ENCODE results near the gene POLR1D. TPM values are rescaled to one million over a fixed set of nuclear protein-coding genes. Genes with fewer than 3 reads are reported as not detected.
A peak's percentile ranks its signal among the peaks of the same experiment; 100 is the strongest.

Gene POLR1D
- total RNA-seq, 1 donor: 93.7 TPM

DNA sequence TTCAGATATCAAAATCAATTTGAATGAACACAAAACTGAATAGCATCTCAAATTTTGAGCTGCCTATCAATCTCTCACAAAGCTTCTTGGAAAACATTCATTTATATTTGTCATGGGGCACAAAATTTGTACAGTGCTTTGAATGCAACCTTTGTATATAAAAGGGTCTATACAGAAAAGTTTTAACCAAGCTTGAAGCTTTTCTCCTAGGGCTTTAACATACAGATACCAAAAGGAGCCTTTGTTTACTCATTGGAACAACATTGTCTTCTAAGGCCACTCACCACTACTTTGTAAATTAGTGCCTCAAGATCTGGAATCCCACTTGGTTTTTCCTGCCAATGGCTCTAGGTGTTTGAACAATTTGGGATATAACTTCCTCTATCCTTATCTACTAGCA, 22.6 kb upstream of the POLR1D start:
- TF ChIP-seq, protein P1, sequence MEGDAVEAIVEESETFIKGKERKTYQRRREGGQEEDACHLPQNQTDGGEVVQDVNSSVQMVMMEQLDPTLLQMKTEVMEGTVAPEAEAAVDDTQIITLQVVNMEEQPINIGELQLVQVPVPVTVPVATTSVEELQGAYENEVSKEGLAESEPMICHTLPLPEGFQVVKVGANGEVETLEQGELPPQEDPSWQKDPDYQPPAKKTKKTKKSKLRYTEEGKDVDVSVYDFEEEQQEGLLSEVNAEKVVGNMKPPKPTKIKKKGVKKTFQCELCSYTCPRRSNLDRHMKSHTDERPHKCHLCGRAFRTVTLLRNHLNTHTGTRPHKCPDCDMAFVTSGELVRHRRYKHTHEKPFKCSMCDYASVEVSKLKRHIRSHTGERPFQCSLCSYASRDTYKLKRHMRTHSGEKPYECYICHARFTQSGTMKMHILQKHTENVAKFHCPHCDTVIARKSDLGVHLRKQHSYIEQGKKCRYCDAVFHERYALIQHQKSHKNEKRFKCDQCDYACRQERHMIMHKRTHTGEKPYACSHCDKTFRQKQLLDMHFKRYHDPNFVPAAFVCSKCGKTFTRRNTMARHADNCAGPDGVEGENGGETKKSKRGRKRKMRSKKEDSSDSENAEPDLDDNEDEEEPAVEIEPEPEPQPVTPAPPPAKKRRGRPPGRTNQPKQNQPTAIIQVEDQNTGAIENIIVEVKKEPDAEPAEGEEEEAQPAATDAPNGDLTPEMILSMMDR (IDR thresholded peaks at IDR 0.05; ENCODE audit: extremely low read depth, low read depth, low read length): no peak
- no peaks in the 10 kb centered on the region for H3K27me3 ChIP-seq (ENCODE audit: insufficient read depth, low read length)
- H3K27ac ChIP-seq (ENCODE audit: low read depth, low read length): peak overlapping the region; percentile 17
- H4K20me1 ChIP-seq (ENCODE audit: insufficient read depth, low read length): no peaks in the 10 kb centered on the region
- H3K79me2 ChIP-seq (ENCODE audit: insufficient read depth, low read length): peaks cover 53% of the 10 kb centered on the region
- DNase-seq (ENCODE audit: insufficient read length, low spot score, missing footprints): no peak
- no peaks in the 10 kb centered on the region for H3K9me3 ChIP-seq (ENCODE audit: low read depth, low read length)
- no peak overlapping the region for H2AFZ ChIP-seq (ENCODE audit: low read length)
- H3K4me1 ChIP-seq (ENCODE audit: insufficient read depth, low read length): peaks cover 15% of the 10 kb centered on the region
- H3K4me3 ChIP-seq (ENCODE audit: insufficient read depth, low read length): no peak overlapping the region
- no peaks in the 10 kb centered on the region for H3K36me3 ChIP-seq (ENCODE audit: insufficient read depth, low read length)
- H3K4me2 ChIP-seq (ENCODE audit: insufficient read depth, low read length): no peak overlapping the region

DNA sequence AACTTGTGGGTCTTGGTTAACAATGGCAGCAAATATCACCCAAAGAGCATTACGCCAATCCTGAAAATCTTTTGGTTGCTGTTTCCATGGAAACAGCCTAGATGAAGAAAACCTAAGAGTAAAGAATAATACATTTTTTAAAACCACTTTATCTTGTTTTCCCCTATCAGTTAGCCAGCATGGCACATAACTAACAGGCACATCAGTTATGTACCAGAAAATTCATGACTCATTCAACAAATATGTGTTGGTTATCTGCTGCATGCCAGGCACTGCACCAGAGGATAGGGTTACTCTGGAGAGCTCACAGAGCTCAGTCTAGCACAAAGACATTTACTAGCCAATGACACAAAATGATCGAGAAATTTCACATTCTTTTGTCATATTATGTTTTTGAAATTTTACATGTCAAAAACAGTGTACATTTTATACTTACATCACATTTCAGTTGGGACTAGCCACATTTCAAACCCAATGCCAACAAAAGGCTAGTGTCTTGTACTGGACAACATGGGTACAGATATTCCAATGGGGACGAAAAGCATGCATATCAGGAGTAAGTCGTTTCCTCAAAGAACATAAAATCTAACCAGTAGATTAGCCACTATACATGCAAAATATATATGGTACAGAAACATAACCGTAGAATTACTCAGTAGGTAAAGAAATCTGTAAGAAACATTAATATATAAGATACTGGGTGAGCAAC, 21.7 kb upstream of the POLR1D start:
- peaks cover 54% of the 10 kb centered on the region for H3K79me2 ChIP-seq (ENCODE audit: insufficient read depth, low read length)
- H3K4me3 ChIP-seq (ENCODE audit: insufficient read depth, low read length): no peak overlapping the region
- H4K20me1 ChIP-seq (ENCODE audit: insufficient read depth, low read length): no peaks in the 10 kb centered on the region
- peak overlapping the region; percentile 17 for H3K27ac ChIP-seq (ENCODE audit: low read depth, low read length)
- no peak overlapping the region for H2AFZ ChIP-seq (ENCODE audit: low read length)
- H3K27me3 ChIP-seq (ENCODE audit: insufficient read depth, low read length): no peaks in the 10 kb centered on the region
- peak overlapping the region; percentile 33 for H3K4me2 ChIP-seq (ENCODE audit: insufficient read depth, low read length)
- H3K36me3 ChIP-seq (ENCODE audit: insufficient read depth, low read length): no peaks in the 10 kb centered on the region
- DNase-seq (ENCODE audit: insufficient read length, low spot score, missing footprints): peak; percentile 55
- H3K4me1 ChIP-seq (ENCODE audit: insufficient read depth, low read length): peaks cover 17% of the 10 kb centered on the region
- TF ChIP-seq, protein P1 (IDR thresholded peaks at IDR 0.05; ENCODE audit: extremely low read depth, low read depth, low read length): no peak
- no peaks in the 10 kb centered on the region for H3K9me3 ChIP-seq (ENCODE audit: low read depth, low read length)

DNA sequence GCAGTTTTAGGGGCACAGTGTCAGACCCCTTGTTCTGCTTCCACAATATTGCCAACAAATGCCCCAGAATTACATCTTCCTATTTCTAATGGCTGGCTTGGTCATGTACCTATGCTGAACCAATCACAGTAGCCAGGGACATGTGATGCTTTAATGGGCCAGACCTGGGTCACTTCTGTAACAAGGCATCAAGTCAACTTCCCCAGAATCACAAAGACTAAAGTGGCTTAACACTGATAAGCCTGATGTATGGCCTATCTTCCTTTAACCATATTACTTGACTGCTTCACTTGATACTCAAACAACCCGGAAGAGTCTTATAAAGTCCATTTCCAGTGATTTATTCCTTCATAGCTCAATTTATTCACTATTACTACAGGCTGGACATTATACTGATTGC, 21.0 kb upstream of the POLR1D start:
- H3K4me3 ChIP-seq (ENCODE audit: insufficient read depth, low read length): no peak overlapping the region
- no peaks in the 10 kb centered on the region for H3K36me3 ChIP-seq (ENCODE audit: insufficient read depth, low read length)
- DNase-seq (ENCODE audit: insufficient read length, low spot score, missing footprints): no peak
- peak overlapping the region; percentile 17 for H3K27ac ChIP-seq (ENCODE audit: low read depth, low read length)
- H3K4me1 ChIP-seq (ENCODE audit: insufficient read depth, low read length): peaks cover 22% of the 10 kb centered on the region
- H3K27me3 ChIP-seq (ENCODE audit: insufficient read depth, low read length): no peaks in the 10 kb centered on the region
- no peaks in the 10 kb centered on the region for H4K20me1 ChIP-seq (ENCODE audit: insufficient read depth, low read length)
- TF ChIP-seq, protein P1 (IDR thresholded peaks at IDR 0.05; ENCODE audit: extremely low read depth, low read depth, low read length): no peak
- no peak overlapping the region for H2AFZ ChIP-seq (ENCODE audit: low read length)
- H3K4me2 ChIP-seq (ENCODE audit: insufficient read depth, low read length): no peak overlapping the region
- H3K79me2 ChIP-seq (ENCODE audit: insufficient read depth, low read length): peaks cover 50% of the 10 kb centered on the region
- H3K9me3 ChIP-seq (ENCODE audit: low read depth, low read length): no peaks in the 10 kb centered on the region

DNA sequence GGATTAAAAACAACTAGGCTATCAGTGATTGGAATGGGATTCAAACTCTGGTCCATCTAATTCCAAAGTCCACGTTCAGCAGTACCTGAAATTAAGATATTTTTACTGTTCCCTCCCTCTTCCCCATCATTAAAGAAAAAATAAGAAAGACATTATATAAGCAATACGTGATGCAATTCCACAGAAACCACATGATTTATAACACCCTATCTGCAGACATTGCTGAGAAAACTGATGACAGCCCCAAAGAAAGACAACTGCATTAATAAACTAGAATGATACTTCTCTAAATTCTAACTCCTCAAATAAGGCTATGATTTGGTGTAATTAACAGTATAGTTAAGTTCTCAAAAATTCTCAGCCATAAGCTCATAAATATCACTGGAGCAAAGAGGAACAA, 20.5 kb upstream of the POLR1D start:
- Histone ChIP-seq H3K79me2 (ENCODE audit: insufficient read depth, low read length) (peaks cover 52% of the 10 kb centered on the region), H3K4me2 (ENCODE audit: insufficient read depth, low read length) (no peak overlapping the region), H3K36me3 (ENCODE audit: insufficient read depth, low read length) (no peaks in the 10 kb centered on the region), H3K4me1 (ENCODE audit: insufficient read depth, low read length) (peaks cover 27% of the 10 kb centered on the region), H3K9me3 (ENCODE audit: low read depth, low read length) (no peaks in the 10 kb centered on the region), H4K20me1 (ENCODE audit: insufficient read depth, low read length) (no peaks in the 10 kb centered on the region), H2AFZ (ENCODE audit: low read length) (no peak overlapping the region), H3K4me3 (ENCODE audit: insufficient read depth, low read length) (no peak overlapping the region), H3K27ac (ENCODE audit: low read depth, low read length) (no peak overlapping the region), H3K27me3 (ENCODE audit: insufficient read depth, low read length) (no peaks in the 10 kb centered on the region)
- no peak for DNase-seq (ENCODE audit: insufficient read length, low spot score, missing footprints)
- TF ChIP-seq, protein P1 (IDR thresholded peaks at IDR 0.05; ENCODE audit: extremely low read depth, low read depth, low read length): no peak
